IPS-18a (cell line): Measurements from ENCODE around the gene EFHD2.

Source experiments
- H3K27ac ChIP-seq: one replicate; pipeline ENCODE4 v1.5.1; 2013; ENCODE audit warnings: low read length
- H3K27me3 ChIP-seq: one replicate; pipeline ENCODE4 v1.6.1; 2013; ENCODE audit warnings: mild to moderate bottlenecking, low read length; ENCODE audit not compliant: control insufficient read depth, insufficient read depth
- H3K36me3 ChIP-seq: one replicate; pipeline ENCODE4 v1.6.1; 2013; ENCODE audit warnings: low read depth, low read length; ENCODE audit not compliant: control insufficient read depth
- H3K4me1 ChIP-seq: one replicate; pipeline ENCODE4 v1.6.1; 2013; ENCODE audit warnings: low read depth, low read length; ENCODE audit not compliant: control insufficient read depth
- H3K4me3 ChIP-seq: one replicate; pipeline ENCODE4 v1.5.1; 2013; ENCODE audit warnings: low read length
- H3K9ac ChIP-seq: one replicate; pipeline ENCODE4 v1.6.1; 2013; ENCODE audit warnings: mild to moderate bottlenecking, low read length, moderate library complexity
- H3K9me3 ChIP-seq: one replicate; pipeline ENCODE4 v1.6.1; 2013; ENCODE audit warnings: low read depth, low read length; ENCODE audit not compliant: control insufficient read depth

EFHD2 gene

DNA sequence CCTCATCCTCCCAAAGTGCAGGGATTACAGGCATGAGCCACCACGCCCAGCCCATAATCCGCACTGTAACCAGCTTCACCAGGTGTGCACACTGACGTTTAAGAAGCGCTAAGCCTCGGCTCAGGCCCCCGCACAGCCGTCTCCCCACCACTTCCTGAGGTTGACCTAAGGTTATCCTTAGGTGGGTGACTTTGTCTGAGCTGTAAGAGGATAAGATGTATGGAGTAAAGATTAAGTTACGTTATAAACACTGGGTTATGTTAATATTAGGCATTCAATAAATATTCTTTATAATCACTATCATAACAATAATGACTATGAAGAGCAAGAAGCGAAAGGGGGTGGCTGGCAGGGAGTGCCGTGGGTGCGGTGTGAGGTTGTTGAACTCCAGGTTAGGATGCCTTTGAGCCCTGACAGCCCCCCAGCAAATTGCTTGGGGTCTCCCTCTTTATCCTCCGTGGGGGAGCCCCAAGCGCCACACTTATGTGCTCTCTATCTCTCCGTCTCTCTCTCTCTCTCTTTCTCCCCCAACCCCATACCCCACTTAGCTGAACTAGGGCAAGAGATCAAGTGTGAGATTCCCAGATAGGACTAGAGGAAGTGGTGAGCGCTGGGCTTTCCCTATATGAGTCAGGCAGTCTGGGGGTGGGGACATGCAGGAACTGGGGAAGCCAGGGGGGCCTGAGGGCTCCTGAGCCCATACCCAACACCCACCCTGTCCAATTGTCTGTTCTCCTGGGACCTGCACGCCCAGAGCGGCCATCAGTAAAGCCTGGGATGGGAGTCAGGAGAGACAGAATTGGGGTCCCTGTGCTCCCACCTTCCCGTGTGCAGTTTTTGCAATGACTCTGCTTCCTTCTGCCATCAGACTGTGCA, 7.6 kb downstream of the EFHD2 start:
- no peaks in the 10 kb centered on the region for H3K9me3 ChIP-seq
- no peaks in the 10 kb centered on the region for H3K36me3 ChIP-seq
- no peak overlapping the region for H3K9ac ChIP-seq
- no peak overlapping the region for H3K4me3 ChIP-seq
- no peak overlapping the region for H3K27ac ChIP-seq
- no peaks in the 10 kb centered on the region for H3K4me1 ChIP-seq
- no peaks in the 10 kb centered on the region for H3K27me3 ChIP-seq

DNA sequence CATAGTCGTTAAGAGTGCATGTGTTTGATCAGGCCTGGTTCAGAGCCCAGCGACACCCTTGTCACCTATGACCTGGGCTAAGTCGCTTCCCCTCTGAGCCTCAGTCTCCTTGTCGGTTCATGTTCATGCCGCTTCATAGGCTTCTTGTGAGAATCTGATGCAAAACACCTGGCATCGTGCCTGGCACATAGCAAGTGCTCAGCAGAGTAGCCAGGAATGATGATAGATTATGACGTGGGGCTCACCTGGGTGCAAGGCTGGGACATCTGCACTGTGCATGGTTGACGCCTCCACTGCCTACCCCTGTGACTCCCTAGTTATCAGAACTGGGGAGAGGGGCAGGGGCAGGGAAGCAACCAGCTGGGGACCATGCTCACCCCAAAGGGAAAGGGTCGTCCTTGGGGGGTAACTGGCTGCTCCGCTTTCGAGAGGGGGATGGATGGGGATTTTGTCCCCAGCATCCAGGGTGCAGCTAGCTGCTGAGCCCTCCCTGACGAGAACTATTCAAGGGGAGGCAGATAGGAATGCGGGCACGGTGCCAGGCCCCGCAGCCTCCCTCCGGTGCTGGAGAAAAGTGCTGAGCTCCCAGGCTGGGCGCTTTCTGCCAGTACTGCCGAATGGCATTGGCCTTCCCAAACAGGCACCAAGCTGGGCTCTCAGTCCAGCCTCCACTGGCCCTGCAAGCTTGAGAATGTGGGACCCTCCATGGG, 9.3 kb downstream of the EFHD2 start:
- no peak overlapping the region for H3K9ac ChIP-seq
- H3K4me1 ChIP-seq: no peaks in the 10 kb centered on the region
- no peaks in the 10 kb centered on the region for H3K36me3 ChIP-seq
- H3K4me3 ChIP-seq: no peak overlapping the region
- H3K27ac ChIP-seq: no peak overlapping the region
- H3K27me3 ChIP-seq: no peaks in the 10 kb centered on the region
- H3K9me3 ChIP-seq: no peaks in the 10 kb centered on the region

DNA sequence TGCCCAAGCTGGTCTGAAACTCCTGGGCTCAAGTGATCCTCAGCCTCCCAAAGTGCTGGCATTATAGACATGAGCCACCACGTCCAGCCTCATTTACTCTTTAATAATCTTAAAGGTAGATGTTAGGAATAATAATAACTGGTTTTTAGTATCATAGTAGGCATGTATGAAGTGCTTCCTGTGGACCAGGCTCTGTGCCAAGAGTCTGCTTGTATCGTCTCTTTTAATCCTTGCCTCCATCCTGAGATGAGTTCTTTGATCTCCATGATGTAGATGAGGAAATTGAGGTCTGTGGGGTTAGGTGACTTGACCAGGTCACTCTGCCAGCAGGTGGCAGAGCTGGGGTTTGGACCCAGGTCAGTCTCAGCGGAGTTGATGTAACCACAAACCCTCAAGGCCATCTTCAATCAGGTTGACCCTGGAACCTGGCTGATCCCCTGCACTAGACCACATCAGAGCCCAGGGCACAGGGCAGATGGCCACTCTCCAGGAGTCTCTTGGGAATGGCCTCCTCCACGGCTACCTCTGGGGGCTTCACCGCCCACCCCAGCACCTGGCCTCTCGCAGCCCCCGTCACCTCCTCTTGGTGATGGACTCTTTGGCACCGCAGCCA, 11.3 kb downstream of the EFHD2 start:
- no peaks in the 10 kb centered on the region for H3K9me3 ChIP-seq
- no peak overlapping the region for H3K9ac ChIP-seq
- H3K27ac ChIP-seq: no peak overlapping the region
- H3K4me1 ChIP-seq: no peaks in the 10 kb centered on the region
- no peaks in the 10 kb centered on the region for H3K27me3 ChIP-seq
- no peaks in the 10 kb centered on the region for H3K36me3 ChIP-seq
- no peak overlapping the region for H3K4me3 ChIP-seq

DNA sequence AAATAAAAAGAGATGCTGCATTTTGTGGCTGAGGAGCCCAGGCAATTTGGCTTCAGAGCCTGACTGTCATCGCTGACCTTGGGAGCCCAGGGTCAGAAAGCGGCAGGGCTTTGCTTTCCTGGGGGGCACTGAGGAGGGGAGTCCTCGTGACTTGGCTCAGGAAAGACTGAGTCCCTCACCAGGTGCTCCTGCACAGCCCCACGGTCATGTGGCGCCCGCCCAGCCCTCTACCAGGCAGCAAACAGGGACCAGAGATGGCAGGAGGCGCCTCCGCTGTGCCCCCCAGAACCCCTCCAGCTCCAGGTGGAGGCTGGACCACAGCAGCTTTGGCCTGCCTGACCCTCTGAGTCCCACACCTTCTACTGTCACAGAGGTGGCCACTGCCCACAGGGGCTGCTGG, 13.2 kb downstream of the EFHD2 start:
- no peak overlapping the region for H3K27ac ChIP-seq
- no peaks in the 10 kb centered on the region for H3K4me1 ChIP-seq
- H3K27me3 ChIP-seq: no peaks in the 10 kb centered on the region
- H3K4me3 ChIP-seq: no peak overlapping the region
- H3K36me3 ChIP-seq: no peaks in the 10 kb centered on the region
- no peaks in the 10 kb centered on the region for H3K9me3 ChIP-seq
- no peak overlapping the region for H3K9ac ChIP-seq

DNA sequence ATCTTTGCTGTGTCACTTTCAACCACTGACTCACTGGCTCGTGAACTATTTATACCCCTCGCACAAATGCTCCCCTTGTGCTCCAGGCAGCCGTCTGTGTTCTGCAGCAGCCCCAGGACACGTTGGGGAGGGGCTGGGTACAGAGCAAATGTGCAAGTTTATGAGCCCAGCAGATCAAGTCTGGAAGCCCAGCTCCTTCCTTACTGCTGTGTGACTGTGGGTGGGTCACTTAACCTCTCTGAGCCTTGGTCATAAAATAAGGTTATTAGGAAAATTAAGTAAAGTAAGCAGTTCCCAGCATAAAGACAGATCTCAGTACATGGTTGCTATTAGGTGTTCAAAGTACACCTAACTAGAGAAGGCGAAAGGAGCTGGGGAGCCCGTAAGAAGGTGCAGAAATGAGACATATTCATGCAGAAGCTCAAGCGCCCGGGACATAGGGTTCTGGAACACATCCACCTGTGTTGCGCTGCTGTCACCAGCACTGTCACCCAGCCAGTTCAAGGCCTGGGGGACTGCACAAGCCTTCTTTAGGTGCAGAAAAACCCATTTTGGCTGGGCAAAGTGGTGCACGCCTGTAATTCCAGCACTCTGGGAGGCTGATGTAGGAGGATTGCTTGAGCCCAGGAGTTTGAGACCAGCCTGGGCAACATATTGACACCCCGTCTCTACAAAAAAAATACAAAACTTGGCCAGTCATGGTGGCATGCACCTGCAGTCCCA, 13.8 kb downstream of the EFHD2 start:
- Histone ChIP-seq H3K27me3 (no peaks in the 10 kb centered on the region), H3K4me3 (no peak overlapping the region), H3K9ac (no peak overlapping the region), H3K36me3 (no peaks in the 10 kb centered on the region), H3K4me1 (no peaks in the 10 kb centered on the region), H3K9me3 (no peaks in the 10 kb centered on the region), H3K27ac (no peak overlapping the region)

DNA sequence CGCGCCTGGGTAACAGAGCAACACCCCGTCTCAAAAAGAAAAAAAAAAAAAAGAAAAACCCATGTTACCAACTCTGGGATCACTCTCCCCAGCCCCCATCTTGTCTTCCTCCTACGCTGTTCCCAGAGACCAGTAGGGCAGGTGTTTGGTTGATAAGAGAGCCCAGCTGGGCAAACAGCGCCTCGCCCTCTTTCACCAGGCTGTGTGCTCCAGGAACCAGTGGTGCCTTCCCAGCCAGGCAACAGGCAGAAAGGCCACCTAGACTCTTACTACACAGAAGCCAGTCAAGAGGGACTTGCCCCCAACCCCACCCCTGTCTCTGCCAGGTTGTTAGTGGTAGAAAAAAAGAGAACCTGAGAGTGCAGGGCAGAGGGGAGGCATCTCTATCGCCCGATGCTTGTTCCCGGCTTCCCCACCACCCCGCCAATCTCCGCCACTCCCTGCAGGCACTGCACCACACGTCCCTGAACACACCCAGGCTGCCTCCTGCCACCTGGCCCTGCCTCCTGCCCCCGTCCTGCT, 14.5 kb downstream of the EFHD2 start:
- Histone ChIP-seq H3K9me3 (no peaks in the 10 kb centered on the region), H3K36me3 (no peaks in the 10 kb centered on the region), H3K4me1 (no peaks in the 10 kb centered on the region), H3K27me3 (no peaks in the 10 kb centered on the region), H3K27ac (no peak overlapping the region), H3K9ac (no peak overlapping the region), H3K4me3 (no peak overlapping the region)

DNA sequence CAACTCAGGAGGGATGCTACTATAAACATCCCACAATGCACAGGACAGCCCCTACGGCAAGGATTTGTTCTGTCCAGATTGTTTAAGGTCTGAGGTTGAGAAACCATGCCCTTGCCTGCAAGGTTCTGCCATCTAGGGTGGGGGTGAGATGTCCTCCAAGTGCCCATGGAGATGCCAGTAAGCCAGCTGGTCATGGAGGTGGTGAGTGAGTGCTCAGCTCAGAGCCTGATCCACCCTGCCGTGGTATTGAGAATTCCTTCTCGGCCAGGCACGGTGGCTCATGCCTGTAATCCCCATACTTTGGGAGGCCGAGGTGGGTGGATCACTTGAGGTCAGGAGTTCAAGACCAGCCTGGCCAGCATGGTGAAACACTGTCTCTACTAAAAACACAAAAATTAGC, 15.3 kb downstream of the EFHD2 start:
- Histone ChIP-seq H3K4me1 (no peaks in the 10 kb centered on the region), H3K27me3 (no peaks in the 10 kb centered on the region), H3K4me3 (no peak overlapping the region), H3K9ac (no peak overlapping the region), H3K27ac (no peak overlapping the region), H3K9me3 (no peaks in the 10 kb centered on the region), H3K36me3 (no peaks in the 10 kb centered on the region)

DNA sequence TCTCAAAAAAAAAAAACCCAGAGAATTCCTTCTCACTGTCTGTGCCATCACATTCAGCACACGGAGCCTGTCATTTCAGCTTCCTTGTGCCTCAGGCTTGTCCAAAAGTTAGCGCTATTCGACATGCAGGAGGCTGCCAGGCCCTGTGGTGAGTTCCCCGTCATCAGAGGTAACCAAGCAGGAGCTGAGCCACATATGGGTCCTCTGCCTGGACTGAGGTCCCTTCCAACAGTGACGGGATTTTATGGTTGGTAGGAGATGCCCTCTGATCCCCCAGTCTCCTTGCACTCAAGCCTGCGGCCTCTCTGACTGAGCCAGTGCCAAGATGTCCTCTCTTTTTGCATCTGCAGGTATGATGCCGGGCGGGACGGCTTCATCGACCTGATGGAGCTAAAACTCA, 15.8 kb downstream of the EFHD2 start:
- no peaks in the 10 kb centered on the region for H3K27me3 ChIP-seq
- no peak overlapping the region for H3K4me3 ChIP-seq
- no peaks in the 10 kb centered on the region for H3K9me3 ChIP-seq
- no peaks in the 10 kb centered on the region for H3K36me3 ChIP-seq
- no peak overlapping the region for H3K9ac ChIP-seq
- H3K4me1 ChIP-seq: no peaks in the 10 kb centered on the region
- H3K27ac ChIP-seq: no peak overlapping the region

DNA sequence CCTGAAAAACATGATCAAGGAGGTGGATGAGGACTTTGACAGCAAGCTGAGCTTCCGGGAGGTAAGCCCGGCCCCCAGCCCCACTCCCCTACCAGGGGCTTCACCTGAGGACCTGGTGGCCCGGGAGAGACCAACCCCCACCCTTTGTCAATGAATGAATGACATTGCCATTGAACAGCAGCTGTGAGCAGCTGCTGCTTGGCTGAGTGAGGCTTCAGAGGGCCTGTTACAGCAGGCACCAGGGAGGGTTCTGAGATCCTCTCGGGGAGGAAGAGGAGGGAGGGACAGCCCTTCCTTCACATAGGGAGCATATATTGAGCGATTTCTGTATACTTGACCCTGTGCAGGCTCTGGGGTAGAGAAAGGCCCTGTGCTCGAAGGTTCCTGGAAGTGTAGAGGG, 16.3 kb downstream of the EFHD2 start:
- Histone ChIP-seq H3K4me1 (no peaks in the 10 kb centered on the region), H3K9me3 (no peaks in the 10 kb centered on the region), H3K27me3 (no peaks in the 10 kb centered on the region), H3K4me3 (no peak overlapping the region), H3K9ac (no peak overlapping the region), H3K36me3 (no peaks in the 10 kb centered on the region), H3K27ac (no peak overlapping the region)

DNA sequence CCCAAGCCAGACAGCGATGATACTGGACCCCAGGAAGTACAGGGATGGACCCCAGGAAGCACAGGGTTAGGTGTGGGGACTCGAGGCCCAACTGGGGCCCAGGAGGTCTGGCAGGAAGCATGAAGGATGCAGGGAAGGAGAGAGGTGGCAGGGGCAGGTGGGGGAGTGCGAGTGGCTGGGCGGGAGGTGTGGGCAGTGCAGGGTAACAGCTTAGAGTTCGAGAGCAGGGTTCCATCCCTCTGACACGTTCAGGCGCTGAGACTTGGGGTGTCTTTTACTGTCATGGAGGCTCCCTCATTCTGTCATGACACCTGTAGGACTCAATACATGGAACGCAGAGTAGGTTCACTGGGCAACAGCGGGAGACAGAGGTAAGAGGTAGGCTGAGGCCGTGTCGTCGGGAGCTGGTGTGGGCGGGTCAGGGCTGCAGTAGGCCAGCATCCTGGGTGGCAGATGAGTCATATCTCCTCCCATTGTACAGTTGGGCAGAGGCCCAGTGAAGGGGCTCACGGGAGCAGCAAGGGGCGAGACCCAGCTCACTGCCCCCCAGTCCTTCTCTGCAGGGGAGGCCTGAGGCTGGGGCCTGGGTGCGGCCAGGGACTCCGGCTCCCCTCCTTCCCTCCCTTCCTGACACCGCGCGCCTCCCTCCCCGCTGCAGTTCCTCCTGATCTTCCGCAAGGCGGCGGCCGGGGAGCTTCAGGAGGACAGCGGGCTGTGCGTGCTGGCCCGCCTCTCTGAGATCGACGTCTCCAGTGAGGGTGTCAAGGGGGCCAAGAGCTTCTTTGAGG, 17.0 kb downstream of the EFHD2 start:
- H3K4me3 ChIP-seq: no peak overlapping the region

More for the DNA sequence above, 17.0 kb downstream of the EFHD2 start:
- H3K27me3 ChIP-seq: no peaks in the 10 kb centered on the region
- H3K27ac ChIP-seq: no peak overlapping the region
- no peak overlapping the region for H3K9ac ChIP-seq
- no peaks in the 10 kb centered on the region for H3K9me3 ChIP-seq
- H3K4me1 ChIP-seq: no peaks in the 10 kb centered on the region
- H3K36me3 ChIP-seq: no peaks in the 10 kb centered on the region
